Measurements from ENCODE around the gene LRRC2.
"Not testable (repeated sequence)": the region's sequence is repeated elsewhere in the genome, so short reads cannot be mapped to it uniquely, and the experiment has no call there.

LRRC2 gene

DNA sequence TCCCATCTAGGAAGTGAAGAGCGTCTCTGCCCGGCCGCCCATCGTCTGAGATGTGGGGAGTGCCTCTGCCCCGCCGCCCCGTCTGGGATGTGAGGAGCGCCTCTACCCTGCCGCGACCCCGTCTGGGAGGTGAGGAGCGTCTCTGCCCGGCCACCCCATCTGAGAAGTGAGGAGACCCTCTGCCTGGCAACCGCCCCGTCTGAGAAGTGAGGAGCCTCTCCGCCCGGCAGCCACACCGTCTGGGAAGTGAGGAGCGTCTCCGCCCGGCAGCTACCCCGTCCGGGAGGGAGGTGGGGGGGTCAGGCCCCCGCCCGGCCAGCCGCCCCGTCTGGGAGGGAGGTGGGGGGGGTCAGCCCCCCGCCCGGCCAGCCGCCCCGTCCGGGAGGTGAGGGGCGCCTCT is 71.6 kb downstream of the LRRC2 start:
- DNase-seq, result not testable (repeated sequence)

DNA sequence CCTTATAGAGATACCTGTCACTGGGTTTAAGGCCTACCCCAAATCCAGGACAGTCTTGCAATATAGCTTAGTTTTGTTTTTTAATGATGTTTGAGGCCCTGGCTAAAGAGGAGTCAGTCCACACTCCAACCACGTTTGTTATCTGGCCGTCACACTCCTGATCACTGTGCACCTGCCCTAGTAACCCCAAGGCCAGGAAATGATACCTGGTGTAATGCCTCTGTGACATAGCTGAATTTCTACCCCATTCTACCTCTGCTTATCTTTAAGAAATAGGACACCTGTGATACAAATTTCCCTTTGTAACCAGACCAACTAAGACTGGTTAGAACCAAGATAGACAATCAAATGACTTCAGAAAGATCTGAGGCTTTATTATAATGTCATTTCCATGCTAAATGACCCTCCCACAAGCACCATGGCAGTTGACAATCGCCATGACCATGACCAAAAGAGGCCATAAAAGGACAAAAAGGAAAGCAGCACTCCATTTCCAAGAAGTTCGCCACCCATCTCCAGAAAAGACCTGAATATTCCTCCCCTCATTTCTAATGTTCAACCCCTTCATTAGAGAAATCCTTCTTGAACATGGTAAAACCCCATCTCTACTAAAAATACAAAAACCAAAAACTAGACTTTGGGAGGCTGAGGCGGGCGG is 73.1 kb downstream of the LRRC2 start:
- DNase-seq, result no peak

DNA sequence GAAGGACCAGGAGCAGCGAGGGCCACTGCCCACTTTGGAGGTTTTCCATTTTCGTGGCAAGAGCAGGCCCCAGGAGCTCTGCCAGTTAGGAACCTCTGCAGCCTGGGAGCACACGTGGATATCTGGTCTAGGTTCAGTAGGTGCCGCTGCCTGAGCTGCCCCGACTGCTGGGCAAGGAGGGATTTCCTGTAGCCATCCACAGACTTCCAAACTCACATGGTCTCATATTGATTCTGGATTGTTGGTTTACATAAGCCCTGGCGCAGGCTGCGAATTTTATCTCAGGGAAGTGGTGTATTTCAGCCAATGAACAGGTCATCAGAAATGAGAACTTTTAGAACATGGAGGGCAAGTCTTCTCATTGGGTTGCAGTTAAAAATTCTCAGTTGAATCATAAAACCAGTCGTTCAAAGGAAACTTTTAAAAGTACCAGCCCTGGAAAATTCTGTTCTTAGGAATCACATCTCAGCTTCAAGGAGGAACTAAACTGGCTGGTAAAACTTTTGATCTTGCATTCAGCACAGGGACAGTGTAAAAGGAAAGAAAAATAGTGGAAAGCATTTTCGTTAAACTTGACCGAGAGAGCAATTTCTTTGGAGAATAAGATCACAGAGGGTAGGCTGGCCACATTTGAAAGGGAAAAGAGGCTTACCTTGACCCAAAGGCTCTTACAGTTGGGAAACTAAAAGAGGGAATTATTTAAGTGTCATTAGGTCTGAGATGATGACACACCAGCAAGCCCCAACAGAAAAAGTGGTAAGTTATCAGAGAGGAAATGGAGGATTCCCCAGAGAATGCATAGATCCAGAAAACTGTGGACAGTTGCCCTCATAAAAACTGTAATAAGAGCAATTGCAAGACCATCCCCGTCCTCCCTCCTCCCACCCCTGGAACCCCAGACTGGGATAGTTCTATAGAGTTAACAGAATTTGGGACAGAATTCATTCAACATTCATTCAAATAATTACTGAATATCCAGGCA is 74.7 kb downstream of the LRRC2 start:
- no peak for DNase-seq

DNA sequence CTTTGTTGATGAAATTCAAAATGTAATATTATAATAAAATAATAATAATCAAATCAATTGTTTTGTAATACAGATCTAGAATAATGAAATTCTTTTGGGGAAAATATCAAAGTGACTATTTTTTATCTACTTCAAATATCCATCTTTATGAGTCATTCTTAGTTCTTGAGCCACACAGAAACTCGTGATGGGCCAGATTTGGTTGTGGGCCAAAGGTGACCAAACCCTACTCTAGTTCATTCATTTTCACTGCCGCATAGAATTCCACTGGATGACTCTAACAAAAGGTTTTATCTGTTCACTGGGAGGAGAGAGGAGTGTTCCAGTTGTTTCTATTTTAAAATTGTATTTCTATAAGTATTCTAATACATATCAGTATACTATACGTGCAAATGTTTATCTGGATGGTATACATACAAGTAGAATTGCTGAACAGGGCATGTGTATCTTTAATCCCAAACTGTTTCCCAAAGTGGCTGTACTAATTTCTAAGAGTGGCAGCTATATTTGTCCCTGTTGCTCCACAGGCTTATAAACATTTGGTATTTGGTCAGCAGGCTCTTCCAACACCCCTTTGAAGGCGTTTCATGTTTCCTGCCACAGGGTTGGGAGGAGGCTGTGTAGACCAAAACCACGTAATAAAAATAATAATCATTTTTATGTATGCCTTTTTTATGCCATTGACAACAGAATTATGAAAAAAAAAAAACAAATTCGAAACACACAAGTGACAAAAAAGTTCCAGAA is 75.6 kb downstream of the LRRC2 start:
- no peak for DNase-seq

DNA sequence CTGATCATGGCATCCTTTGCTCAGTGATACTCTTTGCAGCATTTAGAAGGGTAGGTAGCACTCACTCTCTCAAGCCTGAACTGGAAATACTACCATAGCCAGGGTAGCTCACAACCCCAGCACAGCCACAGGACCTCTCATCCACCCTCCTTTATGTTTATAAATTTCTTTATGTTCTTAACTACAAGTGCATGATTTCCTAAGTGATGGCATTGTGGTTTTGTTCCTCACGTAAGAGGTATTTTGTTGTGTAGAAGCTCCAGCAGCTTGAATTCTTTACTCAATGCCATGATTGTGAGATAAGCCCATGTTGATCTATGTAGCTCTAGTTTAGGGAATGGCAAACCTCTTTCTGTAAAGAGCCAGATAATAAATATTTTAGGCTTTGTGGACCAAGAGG is 76.2 kb downstream of the LRRC2 start:
- DNase-seq, result no peak

DNA sequence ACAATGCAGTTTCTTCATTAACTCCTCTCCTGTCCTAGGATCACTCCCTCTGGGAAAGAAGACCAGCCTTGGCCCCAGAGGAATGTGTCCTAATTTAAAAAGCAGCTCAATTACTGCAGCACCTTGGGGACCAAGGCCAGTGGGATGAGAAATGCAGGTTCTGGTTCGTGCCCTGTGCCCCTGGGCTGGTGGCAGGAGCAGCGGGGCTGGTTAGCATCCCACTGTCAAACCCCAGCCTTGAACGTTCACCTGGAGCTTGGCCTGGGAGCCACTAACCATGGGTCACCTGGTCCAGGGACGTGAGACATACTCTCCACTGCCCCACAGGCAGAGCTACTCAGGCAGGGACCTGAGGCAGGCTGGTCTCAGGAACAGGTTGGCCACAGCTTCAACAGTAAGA is 76.7 kb downstream of the LRRC2 start:
- no peak for DNase-seq

DNA sequence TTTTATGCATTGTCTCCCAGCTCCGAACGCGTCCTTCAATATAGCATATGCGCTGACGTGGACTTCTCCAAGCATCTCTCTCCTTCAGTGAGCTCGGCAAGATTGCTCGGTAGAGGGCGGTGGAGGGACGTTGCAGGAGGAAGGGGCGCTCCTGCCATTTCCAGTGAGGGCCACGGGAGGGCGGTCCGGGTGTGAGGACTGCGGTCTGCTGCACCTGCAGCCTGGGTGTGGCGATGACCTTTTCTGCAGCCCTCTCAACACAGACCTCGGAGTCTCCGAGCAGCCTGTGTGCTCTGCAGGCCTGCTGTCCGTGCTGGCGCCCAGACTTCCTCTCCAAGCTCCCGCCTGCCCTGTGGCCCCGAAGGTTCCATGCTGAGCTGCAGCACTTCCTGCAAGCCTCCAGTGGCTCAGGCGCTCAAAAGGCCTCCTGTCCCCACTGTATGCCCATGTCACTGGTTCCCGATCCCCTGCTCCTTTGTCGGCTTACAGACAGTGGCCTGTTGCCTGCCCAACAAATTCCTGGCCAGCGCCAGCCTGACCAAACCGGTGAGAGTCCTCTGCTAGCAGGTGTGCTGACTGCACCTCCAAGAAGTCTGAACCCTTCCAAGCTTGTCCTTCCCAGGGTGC is 77.3 kb downstream of the LRRC2 start:
- DNase-seq, result peak; percentile 93

DNA sequence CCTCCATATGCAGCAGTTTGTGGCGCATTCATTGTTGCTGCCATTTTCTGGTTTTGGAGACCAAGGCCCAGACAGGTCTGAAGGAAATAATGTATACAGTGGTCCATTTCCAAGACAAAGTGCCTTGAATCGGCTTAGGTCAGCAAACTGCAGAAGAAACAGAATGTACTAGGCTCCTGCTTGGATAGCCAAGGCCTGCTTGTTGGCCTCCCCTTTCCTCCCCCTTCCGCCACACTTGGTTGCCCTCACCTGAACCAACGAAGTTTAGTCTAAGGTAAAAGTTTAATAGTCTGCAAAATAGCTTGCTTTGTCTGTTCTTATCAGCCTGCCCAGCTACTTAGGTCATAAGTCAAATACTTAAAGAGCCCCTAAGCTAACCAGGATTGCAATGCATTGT is 80.3 kb downstream of the LRRC2 start:
- no peak for DNase-seq

DNA sequence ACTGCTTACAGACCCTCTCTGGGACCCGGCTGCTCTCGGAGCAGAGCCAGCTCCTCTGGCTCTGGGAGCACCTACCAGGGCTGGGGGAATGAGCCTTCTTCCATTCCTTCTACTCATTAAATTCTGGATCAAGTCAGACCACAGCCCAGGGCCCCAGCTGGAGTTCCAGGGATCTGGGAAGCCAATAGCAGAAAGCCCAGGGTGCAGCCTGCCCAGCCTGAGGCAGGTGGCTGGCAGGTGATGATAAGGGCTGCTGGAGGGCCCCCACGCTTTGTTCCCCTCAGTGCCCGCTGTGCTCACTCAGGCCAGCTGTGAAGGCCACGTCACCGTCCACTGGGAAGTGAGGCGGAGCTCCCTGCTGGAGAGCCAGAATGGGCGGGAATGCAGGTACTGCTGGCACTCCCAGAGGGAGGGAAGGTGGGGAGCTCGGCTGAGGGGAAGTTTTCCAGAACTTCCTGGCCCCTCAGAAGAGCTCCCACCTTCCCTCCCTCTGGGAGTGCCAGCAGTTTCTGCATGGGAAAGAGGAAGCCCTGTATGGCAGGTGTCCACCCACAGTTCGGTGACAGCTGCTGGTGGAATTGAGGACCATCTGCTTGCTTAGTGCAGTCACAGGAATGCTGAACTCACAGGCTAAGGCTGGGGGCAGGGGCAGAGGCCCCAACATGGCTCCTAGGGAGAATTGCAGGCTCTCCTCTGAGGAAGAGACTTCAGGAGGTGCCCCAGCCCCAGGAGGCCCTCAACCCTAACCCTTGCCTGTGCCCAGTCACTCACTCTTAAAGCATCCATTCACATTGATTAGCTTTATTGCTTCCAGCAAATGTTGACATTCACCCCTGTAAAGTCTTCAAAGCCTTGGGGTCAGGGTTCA is 81.0 kb downstream of the LRRC2 start:
- DNase-seq, result no peak

DNA sequence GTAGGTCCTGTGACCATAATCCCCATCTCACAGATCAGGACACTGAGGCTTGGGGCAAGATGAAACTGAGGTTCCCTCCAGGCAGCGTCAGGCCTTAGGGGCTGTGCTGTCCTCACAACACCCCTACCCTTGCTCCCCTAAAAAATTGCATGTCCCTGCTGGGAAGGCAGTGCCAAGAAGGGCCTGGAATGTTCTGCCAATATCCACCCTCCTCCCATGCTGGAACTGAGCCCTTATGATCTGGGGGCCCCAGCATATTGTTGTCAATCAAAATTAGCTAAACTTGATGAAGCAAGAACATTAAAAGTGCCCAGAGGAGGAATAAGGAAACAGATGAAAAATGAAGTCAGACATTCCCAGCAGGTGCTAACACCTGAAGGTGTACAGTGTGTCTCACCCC is 81.7 kb downstream of the LRRC2 start:
- DNase-seq, result no peak

DNA sequence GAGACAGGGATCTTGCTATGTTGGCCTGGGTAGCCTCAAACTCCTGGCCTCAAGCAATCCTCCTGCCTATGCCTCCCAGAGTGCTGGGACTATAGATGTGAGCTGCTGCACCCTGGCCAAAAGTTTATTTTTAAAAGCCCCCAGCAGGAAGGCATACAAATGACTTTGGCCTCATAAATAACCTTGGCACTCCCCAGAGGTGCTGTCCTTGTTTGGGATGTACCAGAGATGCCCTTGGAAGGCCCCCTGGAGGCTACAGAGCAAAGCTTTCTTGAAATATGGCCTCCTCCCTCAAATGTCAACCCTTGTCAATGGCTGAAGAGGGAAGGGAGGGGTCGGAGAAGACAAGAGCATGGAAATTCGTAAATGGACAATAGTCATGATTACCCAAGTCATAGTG is 82.3 kb downstream of the LRRC2 start:
- DNase-seq, result no peak

DNA sequence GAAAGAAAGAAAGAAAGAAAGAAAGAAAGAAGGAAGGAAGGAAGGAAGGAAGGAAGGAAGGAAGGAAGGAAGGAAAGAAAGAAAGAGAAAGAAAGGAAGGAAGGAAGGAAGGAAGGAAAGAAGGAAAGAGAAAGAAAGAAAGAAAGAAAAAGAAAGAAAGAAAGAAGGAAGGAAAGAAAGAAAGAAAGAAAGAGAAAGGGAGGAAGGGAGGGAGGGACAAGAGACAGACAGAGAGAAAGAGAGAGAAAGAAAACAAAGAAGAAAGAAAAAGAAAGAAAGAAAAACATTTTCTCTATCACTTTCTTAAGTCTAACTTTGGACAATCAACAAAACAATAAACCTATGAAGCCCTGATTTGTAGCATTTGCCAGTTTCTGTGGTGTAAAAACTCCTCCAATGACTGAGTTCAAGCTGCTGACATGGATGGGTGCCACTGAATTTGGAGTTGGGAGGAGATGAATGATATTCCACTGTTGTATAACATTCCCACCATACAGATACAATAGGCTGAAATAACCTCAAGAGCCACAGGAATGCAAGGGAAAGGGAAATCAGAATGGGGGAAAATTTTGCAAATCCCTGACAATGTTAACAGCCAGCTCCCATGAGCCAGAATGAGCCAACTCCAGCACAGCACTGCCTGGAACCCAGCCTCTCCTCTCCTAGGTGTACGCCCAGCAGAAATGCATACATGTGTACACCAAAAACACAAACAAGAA is 83.3 kb downstream of the LRRC2 start:
- no peak for DNase-seq

DNA sequence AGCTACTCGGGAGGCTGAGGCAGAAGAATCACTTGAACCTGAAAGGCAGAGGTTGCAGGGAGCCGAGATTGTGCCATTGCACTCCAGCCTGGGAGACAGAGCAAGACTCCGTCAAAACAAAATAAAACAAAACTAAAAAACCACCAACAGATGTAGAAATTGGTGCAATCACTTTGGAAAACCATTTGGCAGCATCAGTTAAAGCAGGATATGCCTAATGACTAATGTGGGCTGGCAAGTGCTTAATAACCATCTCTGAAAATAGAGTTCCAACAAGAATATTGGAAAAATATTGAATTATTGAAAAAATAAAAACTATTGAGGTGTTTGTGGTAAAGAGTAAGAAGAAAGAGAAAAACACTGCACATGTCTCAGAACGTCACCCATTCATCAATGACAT is 84.5 kb downstream of the LRRC2 start:
- DNase-seq, result no peak

DNA sequence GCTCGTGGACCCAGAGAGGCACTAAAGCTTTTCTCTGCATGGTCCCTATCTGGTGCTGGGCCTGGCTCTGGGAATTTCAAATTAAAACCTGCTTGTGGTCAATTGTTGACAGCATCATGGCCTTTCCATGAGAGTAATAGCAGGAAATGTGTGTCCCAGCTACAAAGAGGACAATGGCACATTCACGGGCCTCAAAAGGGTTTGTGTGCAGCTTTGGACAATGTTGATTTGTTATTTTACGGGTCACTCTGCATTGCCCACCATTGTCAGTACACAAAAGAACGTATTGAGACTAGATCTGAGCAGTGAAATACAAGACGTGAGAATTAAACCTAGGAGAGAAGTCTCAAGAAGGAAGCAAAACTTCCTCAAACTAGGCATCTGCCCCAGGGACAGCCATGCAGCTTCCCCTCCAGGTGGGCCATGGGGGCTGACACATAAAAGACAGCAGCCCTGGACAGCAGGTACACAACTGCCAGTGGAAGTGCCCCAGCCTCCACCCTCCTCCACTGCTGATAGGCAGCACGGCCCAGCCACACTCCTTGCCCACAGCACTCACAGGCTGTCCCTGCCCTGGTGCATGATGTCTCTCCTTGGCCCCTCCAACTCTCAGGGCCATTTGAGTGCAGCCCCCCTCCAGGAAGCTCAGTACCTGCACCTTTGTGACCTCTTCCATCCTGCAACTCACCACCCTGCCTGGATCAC is 85.5 kb downstream of the LRRC2 start:
- DNase-seq, result no peak

DNA sequence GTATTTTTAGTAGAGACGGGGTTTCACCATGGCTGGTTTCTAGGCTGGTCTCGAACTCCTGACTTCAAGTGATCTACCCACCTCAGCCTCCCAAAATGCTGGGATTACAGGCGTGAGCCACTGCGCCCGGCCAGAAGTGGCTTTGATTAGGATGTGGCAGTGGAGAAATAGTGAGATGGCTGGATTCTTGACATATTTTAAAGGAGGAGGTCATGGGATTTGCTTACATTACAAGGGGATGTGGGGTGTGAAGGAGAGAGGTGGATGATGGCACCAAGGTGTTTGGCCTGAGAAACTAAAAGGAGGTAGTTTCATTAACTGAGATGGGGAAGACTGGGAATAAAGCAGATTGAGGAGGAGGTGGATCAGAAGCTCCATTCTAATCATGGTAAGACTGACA is 86.4 kb downstream of the LRRC2 start:
- DNase-seq, result no peak

DNA sequence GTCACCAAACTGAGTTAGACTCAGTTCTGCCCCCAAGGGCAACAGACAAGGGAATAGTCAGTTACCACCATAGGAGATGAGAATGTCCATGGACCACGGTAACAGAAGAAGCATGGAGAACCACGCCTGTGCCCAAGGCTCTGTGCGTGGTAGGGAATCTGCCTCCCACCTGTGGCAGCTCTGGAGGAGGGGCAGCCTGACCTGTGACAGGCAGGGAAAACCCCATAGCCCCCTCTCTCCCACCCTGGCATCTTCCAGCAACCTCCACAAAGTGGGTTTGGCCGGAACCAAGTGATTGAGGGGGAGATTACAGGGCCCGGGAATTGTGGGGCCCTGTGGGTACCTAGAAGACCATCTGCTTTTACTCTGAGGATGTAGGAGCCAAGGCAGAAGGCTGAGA is 87.1 kb downstream of the LRRC2 start:
- no peak for DNase-seq

DNA sequence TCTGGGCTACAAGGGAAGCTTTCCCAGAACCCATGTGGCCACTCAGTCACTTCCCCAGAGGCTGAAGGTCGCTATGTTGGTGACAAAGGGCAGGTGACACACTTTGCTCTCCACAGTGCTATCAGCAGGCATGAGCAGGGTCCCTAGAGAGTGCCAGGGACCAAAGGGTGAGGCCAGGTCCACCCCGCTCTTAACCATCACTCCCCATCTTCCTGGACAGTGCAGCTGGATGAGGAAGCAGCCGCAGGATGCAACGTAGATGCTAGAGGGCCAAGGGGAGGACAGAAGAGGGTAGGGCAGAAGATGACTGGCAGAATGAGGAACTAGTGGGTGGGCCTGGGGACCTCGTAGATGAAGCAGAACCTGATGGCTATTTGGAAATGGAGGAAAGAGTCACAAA is 87.8 kb downstream of the LRRC2 start:
- no peak for DNase-seq

DNA sequence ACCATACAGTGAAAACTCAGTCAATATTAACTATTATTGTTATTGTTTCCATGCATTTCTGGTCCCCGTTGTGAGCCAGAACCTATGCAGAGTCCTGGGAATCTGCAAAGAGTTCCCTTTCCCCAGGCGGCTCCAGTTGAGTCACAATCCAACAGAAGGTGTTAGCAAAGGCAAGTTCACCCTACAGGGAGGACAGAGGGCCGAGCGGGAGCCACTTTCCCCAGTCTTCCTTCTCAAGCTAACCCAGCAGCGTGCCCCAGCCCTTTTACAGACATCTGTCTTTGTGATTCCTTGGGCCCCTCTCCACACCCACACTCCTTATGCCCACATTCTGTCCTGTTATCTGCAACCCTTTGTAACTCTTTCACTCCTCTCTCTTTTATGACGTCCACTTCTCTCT is 88.3 kb downstream of the LRRC2 start:
- no peak for DNase-seq

DNA sequence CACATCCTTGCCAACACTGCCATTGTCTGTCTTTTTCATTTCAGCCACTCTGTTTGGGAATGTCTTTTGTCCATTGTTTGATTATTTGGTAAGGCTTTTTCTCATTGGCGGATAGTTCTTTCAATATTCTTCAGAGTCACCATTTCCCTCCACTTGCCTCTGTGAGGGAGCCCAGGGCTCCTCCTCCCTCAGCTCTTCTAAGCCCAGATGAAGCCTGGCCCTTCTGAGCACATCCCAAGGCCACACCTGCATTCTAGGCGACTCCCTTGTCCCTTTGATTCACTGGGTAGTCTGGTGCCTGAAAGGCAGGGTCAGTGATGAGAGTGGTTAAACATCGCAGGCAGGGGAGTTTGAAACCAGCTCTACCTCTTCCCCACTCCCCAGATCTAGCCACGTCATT is 89.0 kb downstream of the LRRC2 start:
- DNase-seq, result no peak

DNA sequence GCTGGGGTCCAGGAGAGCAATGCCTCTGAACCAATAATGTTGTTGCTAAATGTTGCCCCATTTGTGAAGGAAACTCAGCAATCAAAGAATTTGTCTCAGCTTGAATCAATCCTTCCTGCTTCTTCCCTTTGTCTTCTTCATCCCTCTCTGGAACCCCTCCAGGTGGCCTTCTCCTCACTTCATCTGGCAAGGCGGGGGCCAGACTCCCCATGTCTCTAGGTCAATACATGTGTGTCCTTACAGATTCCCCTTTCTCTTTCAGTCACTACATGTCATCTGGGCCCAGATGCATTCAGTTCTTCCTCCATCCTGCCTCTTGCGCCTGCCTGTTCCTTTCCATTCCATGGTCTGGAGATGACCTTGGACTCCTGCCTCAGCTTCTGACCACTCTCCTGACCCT is 93.4 kb downstream of the LRRC2 start:
- no peak for DNase-seq

DNA sequence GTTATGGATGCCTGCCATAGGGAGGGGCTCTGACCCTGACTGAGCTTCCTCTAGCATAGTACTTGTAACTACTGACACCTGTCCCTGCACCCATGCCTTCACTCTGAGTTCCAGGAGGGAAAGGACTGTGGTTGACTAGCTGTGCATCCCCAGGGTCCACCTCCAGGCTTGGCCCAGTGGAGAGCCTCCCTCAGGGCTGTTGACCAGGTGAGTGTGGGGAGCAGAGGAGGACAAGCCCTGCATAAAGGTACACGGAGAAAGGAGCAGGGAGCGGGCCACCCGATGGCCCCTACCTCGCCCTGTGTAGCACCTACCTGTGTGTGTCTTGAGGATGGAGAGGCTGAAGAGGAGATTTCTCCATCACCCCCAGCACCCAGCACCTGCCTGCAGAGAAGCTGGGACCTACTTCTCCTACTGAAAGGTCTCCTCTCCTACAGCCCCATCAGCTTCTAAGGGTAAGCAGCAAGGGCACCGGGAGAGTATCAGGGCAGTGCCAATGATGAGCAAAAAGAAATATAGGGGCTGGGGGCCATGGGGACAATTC is 94.7 kb downstream of the LRRC2 start:
- DNase-seq, result no peak

All from activated naive CD4-positive, alpha-beta T cell treated with Interleukin-2 at 50 U/mL for 16 hours (primary cell).